GM18907 (cell line): ENCODE results near the gene FGA.

ENCODE experiments used
- ATAC-seq: cut with Tn5 transposase; IDR thresholded peaks from one replicate; pipeline ENCODE4 v1.9.1; 2021; ENCODE audit warnings: mild to moderate bottlenecking, moderate library complexity; ENCODE audit not compliant: unreplicated experiment

Gene FGA

DNA sequence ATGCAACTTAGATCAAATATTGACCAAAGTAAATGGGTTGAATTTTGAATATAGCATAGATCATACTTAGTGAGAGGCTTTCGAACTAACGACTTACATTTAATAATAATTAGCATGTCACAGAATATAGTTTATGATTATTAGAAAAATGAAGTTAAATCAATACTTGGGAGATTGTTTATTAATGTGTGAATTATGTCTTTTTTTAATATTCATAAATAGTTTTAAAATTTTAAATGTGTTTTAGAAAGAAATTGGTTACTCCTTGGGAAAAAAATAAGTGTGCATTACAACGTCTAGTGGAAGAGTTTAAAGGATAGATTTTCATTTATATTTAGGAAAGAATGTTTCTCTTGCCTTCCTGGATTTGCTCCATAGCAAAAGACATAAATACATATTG is 7.3 kb downstream of the FGA start:
- ATAC-seq, result no peak

DNA sequence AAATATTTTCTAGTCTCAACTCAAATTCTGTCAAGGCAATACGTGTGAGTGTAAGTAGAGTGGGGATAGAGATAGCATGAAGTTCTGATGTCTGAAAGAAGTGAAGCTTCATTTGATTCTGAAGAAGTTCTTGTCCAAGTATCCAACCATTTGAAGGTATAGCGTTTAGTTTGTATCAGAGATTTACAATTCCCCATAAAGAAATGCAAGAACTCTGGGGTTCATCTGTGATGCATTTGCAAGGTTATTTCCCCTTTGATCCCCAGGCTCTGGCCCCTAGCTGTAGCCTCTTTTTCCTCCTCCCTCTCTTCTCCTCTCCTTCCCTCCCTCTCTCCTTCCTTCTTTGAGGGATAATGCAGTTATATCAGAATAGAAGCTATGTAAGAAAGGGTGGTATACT is 7.8 kb downstream of the FGA start:
- ATAC-seq, result no peak

DNA sequence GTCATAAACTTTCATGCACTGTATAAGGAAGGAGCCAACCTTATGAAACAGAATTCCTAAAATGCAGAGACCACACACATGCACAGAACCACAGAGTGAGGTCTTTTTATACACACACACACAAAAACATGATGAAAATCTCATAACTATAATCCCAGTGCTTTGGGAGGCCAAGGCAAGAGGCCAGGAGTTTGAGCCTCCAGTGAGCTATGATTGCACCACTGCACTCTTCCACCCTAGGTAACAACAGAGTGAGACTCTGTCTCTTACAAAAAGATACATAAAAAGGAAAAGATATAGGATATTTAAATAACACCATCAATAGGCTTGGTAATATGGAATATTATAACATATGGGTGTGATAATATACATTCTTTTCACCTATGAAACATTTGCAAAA is 10.6 kb downstream of the FGA start:
- no peak for ATAC-seq

DNA sequence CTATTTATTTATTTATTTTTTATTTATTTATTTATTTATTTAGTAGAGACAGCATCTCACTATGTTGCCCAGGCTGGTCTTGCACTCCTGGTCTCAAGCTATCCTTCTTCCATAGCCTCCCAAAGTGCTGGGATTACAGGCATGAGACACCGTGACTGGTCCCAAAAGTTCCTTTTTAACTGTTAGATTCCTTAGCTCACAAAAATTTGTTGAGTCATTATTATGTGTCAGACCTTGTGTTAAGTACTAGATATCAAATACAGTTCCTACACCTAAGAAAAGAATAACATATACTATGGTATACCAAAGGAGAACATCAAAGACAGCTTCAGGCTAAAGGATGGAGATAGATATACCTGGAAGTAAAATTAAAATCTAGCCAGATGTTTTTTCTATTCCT is 11.6 kb downstream of the FGA start:
- no peak for ATAC-seq

DNA sequence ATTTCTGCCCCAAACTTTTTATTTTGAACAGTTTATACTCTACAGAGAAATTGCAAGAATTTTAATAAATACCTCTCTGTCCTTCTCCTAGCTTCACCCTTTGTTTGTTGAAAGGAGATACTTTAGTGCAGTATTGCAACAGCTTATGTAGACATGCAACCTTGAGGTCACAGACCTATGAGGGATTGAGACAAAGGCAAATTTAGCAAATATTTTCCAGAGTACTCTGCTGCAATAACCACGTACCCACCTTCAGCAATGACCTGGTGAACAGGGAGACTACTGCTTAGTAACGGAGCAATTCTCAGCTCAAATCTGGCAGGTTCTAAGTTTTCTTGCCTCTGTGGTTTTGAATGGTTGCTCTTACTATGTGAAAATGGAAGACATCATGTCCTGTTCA is 13.2 kb downstream of the FGA start:
- ATAC-seq, result no peak

DNA sequence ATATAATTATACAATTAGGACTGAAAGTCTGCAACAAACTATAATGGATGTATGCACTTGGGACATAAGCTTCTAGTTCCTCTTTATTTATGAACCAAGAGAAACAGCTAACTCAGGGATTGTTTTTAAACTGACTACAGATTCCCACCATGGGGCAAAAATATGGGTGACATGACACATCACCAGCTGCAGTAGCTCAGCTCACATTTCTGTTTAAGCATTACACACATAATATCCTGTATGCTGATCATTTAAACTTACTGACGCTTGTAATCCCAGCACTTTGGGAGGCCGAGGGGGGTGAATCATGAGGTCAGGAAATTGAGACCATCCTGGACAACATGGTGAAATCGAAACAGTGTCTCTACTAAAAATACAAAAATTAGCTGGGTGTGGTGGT is 16.2 kb downstream of the FGA start:
- ATAC-seq, result no peak

DNA sequence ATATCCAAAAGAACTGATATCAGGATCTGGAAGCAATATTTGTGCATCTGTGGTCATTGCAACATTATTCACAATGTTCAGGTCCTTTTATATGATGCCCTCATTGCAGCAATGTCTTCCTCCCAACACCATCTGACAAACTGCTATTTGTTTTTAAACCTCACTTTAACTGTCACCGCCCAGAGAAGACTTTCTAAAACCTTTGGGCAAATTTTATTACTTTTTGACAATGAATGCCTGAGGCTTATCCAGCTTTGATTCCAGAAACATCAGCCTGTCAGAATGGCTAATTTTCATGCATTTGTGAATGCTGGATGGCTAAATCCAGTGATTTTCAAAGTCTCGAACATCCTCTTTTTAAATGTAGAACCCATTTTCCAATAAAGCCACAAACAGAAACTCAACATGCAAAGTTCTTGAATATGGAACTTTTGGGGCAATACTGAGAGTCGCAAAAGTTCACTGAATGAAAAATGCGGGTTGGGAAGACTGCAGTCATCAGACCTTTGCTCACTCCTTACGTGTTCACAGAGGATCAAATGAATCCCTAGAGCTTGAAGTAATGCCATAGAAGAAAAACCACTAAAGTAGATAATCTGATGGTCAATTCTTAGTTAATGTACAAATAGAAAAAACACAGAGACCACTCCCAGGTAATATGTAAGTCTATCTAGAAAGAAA is 17.2 kb downstream of the FGA start:
- no peak for ATAC-seq

DNA sequence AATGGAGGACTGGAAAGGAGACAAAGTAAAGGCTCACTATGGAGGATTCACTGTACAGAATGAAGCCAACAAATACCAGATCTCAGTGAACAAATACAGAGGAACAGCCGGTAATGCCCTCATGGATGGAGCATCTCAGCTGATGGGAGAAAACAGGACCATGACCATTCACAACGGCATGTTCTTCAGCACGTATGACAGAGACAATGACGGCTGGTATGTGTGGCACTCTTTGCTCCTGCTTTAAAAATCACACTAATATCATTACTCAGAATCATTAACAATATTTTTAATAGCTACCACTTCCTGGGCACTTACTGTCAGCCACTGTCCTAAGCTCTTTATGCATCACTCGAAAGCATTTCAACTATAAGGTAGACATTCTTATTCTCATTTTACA is 21.0 kb downstream of the FGA start:
- ATAC-seq, result no peak

DNA sequence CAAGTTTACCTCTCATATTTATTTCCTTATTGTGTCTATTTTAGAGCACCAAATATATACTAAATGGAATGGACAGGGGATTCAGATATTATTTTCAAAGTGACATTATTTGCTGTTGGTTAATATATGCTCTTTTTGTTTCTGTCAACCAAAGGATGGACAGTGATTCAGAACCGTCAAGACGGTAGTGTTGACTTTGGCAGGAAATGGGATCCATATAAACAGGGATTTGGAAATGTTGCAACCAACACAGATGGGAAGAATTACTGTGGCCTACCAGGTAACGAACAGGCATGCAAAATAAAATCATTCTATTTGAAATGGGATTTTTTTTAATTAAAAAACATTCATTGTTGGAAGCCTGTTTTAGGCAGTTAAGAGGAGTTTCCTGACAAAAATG is 21.5 kb downstream of the FGA start:
- no peak for ATAC-seq

DNA sequence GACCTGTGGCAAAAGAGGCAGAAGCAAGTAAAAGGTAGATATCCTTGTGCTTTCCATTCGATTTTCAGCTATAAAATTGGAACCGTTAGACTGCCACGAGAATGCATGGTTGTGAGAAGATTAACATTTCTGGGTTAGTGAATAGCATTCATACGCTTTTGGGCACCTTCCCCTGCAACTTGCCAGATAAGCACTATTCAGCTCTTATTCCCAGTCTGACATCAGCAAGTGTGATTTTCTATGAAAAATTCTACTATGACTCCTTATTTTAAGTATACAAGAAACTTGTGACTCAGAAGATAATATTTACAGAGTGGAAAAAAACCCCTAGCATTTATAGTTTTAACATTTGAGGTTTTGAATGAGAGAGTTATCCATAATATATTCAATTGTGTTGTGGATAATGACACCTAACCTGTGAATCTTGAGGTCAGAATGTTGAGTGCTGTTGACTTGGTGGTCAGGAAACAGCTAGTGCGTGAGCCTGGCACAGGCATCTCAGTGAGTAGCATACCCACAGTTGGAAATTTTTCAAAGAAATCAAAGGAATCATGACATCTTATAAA is 23.8 kb downstream of the FGA start:
- ATAC-seq, result no peak

DNA sequence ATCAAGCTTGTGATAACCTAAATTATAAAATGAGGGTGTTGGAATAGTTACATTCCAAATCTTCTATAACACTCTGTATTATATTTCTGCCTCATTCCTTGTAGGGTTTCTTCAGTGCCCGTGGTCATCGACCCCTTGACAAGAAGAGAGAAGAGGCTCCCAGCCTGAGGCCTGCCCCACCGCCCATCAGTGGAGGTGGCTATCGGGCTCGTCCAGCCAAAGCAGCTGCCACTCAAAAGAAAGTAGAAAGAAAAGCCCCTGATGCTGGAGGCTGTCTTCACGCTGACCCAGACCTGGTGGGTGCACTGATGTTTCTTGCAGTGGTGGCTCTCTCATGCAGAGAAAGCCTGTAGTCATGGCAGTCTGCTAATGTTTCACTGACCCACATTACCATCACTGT is 24.8 kb downstream of the FGA start:
- ATAC-seq, result no peak

DNA sequence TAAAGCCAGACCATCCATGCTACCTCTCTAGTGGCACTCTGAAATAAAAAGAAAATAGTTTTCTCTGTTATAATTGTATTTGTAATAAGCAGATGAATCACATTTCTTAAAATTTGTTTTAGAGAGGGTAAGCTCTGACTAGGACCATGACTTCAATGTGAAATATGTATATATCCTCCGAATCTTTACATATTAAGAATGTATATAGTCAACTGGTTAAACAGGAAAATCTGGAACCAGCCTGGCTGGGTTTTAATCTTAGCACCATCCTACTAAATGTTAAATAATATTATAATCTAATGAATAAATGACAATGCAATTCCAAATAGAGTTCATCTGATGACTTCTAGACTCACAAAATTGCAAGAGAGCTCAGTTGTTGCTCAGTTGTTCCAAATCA is 26.2 kb downstream of the FGA start:
- no peak for ATAC-seq

DNA sequence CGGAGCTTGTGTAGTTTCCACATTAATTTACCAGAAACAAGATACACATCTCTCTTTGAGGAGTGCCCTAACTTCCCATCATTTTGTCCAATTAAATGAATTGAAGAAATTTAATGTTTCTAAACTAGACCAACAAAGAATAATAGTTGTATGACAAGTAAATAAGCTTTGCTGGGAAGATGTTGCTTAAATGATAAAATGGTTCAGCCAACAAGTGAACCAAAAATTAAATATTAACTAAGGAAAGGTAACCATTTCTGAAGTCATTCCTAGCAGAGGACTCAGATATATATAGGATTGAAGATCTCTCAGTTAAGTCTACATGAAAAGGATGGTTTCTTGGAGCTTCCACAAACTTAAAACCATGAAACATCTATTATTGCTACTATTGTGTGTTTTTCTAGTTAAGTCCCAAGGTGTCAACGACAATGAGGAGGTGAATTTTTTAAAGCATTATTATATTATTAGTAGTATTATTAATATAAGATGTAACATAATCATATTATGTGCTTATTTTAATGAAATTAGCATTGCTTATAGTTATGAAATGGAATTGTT is 27.8 kb downstream of the FGA start, which contains the start of gene FGB:
TSS of gene FGB (plus strand) at position 315 of the 558 bp plus-strand sequence. CDS start at position 323, 8 bp downstream.
- no peak for ATAC-seq

DNA sequence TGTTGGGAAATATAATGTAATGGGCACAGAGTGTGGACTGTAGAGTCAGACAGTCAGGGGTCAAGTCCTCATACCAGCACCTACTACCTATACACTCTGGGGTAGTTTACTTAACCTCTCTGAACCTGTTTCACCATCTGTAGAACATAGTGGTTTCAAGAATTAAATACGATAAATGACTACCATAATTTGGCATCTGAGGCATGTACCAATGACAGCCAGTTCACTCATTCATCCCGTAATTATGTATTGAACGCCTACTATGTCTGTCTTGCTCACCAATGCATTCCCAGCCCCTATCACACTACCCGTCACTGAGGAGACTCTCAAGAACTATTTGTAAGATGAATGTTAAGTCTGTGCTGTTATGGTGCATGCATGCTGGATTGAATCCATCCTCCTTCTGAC is 29.7 kb downstream of the FGA start:
- ATAC-seq, result no peak

DNA sequence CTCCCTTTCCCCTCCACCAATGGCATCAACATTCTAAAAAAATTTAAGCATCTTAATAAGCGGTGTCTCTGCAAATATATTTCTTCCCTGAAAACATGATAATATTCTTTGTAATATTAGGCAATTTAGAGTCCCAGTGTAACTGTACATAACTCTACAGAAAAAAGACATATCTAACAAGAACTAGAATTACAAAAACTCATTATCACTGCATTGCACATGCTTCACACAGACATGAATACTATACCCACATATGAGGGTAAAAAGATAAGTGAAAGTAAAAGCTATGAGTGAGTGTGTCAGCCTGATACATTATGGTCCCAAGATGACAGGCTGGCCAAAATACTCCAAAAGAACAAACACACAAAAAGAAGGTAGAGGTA is 30.1 kb downstream of the FGA start:
- ATAC-seq, result no peak

DNA sequence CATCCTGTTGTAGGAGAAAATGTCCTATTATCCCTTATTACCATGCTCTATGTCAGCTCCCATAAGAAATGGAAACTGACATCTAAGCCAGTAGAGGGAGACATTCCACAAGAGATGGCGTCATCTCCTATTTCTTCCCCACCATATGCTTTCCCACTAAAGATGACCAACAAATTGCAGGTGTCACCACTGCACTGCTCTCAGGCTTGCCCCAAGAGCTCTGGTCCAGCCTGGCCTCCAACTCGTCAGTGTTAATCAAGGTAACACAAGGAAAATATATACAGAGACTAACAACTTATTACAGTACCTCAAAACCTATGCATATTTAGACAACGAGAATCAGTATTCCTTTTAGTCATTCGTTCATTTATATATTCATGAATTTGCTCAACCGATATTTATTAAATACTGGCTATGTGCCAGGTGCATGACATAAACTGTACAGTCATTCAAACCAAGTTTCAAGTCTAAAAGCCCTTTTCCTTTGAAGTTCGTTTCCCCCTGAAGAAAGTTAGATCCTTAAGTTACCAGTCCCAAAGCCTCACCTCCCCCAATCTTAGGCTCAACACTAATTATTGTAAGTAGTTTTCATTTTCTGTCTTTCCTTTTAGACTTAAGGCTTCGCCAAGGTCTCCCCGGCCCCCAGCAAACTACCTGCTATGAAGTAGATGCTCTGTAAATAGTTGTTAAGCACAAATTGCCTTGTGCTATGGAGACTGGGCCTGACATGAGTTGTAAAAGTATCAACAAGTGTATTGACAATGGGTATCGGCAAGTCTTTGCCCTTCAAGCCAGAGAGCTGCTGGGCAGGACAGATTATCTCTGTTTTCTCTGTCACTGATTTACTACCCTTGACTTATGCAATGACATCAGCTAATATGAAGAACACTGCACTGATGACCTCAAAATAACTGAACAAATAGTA is 30.8 kb downstream of the FGA start:
- peak; percentile 87 for ATAC-seq

DNA sequence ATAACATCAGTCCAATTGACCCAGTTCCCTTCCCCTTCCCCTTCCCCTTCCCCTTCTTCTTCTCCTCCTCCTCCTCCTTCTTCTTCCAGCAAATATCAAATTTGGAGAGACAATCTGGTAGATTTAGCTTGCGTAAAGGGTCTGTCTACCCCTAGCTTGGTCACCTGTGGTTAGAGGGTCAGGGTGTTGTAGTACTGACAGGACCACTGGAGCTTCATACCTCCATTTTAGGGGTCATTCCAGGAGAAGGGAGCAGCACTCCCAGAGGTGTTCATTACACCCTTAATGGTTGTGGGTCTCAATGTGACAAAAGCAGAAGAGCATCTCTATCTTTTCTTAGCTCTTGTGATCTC is 31.4 kb downstream of the FGA start:
- ATAC-seq, result peak; percentile 26

DNA sequence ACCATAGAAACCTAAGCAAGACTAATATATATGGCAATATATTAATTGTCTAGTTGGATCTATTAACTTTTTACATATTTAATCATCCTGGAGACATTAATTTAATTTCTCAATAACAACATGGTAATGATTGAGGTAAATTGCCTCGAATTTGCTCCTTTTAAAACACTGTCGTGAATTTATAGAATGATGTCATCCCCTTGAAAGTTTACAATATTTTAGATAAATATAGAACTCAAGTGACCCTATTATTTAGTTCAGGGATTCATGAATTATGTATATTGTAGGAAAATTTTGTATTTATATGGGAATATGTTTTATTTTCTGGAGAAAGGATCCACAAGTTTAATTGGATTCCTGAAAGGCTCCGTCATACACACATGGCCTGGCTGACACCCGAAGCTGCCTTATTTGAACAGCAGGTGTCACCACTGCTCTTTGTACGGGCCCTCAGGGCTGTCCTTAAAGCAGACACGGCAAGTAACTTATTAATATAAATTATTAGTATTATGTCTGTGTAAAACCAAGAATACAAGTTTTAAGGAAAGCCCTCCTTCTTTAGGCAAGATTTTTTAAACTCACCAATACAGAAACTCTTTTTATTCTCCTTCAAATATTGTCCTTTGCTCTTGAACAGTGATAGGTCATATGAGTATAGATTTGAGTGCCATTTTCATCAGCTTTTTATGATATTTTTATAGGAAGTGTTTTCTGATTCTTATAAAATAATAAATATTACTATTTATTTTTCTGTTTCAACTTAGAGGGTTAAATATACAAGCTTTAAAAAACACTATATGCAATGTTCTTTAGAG is 38.5 kb downstream of the FGA start:
- ATAC-seq, result peak; percentile 67

DNA sequence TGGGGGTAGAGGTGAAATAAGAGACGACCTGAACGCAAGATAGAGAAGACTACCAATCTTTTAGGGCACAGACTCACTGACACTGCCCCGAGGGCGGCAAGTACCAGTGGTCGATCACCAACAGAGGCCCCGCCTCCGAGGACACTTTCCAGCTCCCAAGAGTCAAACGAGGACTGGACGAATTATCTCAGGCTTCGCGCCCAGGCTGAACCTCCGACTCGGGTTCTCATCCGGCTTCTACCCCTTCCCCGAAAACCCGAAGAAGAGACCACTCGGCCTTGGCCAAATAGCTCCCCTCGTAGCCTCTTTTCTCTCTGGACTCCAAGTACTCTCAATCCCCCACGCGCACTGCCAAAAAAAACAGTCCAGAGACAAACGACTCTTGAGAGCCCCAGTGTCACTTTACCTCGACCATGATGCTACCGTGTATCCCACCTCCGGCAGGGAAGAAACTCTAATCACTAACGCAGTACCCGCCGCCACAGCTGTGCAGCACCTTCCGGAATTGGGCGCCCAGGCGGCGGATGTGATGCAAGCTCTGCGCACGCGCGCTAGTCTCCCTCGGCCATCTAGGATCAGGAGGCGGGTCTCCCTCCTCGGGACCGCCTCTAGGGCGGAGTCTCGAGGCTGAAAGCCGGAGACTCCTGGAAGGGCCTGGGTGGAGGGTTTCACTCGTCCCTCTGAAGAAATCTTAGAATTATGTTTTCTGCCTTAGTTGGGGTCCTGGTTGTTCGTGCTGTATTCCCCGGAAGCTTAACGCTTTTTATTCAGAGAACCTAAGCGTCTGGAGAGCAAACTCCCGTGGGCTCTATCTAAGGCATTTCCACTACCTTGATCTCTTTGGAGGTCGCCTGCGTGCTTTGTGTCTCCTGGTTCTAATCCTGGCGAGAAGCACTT is 40.4 kb downstream of the FGA start, which contains the start of gene PLRG1:
TSS of gene PLRG1 (minus strand) at position 507 of the 897 bp plus-strand sequence. CDS start at position 415, 92 bp downstream.
- ATAC-seq, result peak; percentile 98

DNA sequence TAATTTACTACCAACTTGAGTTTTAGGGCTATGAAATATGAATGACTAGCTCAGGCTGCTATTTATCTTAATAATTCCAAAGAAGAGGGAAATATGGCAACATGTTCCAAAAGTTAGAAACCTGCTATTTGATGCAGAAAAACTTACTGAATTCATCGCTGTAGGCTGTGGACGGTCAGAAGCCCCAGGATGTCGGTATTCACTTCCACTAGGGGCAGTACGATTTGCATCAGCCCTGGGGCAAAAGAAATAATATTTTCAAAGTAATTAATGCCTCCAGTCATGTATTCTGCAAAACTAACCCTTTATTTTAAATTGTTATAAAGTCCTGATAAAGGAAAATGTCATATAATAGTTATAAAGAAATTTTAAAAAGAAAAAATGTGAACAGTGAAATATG is 44.9 kb downstream of the FGA start:
- ATAC-seq, result no peak
